GM12878 (cell line): ENCODE results near the gene RNU2-63P. TPM values are rescaled to one million over a fixed set of nuclear protein-coding genes. Genes with fewer than 3 reads are reported as not detected.

Experiments used
- ATAC-seq: fragments of 200-7000 bp; cut with Tn5 transposase; 3 replicates; pipeline ENCODE4 v1.9.1; 2020; ENCODE audit warnings: mild to moderate bottlenecking, moderate library complexity
- BruUV-seq: library from RNA; stranded (reverse); fragments of 400-500 nt; replicated peaks from 2 replicates; lab custom pipeline; 2021; lab: Mats Ljungman, UMichigan
- CTCF ChIA-PET: fragments of 300-600 bp; sonication (Branson Sonifier 250); formaldehyde crosslinking; extraction: SDS; loops from one replicate; lab custom pipeline; 2021; ENCODE audit warnings: inconsistent platforms; lab: Yijun Ruan, JAX
- POLR2A ChIA-PET: fragments of 350-600 bp; formaldehyde crosslinking; extraction: SDS; loops from one replicate; lab custom pipeline; 2021; ENCODE audit warnings: inconsistent platforms; lab: Charles Lee
- RAD21 ChIA-PET: fragments of 300-600 bp; sonication (Branson Sonifier 250); formaldehyde crosslinking; loops from one replicate; lab custom pipeline; 2023; ENCODE audit warnings: antibody characterized with exemption; ENCODE audit not compliant: unreplicated experiment; lab: Charles Lee
- SMC1A ChIA-PET: fragments of 300-600 bp; sonication (Branson Sonifier 250); formaldehyde crosslinking; loops from one replicate; lab custom pipeline; 2023; ENCODE audit not compliant: unreplicated experiment, uncharacterized antibody; lab: Charles Lee
- DNase-seq: peaks from one replicate; pipeline ENCODE4 v3.0.0-alpha.2; 2011; ENCODE audit warnings: low read depth, low spot score
- FAIRE-seq: peaks from 3 replicates; lab custom pipeline; 2011; peaks lifted over from hg19 to GRCh38; lab: Jason Lieb, UNC
- H2AFZ ChIP-seq: 2 replicates; pipeline ENCODE4 v1.6.0; 2011; ENCODE audit warnings: low read depth, low read length, control low read depth; ENCODE audit not compliant: control insufficient read depth
- H3K27ac ChIP-seq: 2 replicates; pipeline ENCODE4 v1.5.1; 2011; ENCODE audit warnings: control low read depth; ENCODE audit not compliant: control insufficient read depth, insufficient read depth
- H3K27me3 ChIP-seq, 2 experiments: replicated peaks in 1 of 2; 2 replicates each; pipeline versions ENCODE4 v1.6.0 to v1.6.1; 2011; ENCODE audit warnings: low read length in 1 of 2; ENCODE audit not compliant: control insufficient read depth in 2 of 2, insufficient read depth in 2 of 2
- H3K36me3 ChIP-seq, 2 experiments: 2 replicates each; pipeline ENCODE4 v1.5.1; 2011; ENCODE audit warnings: low read length in 1 of 2; ENCODE audit not compliant: control insufficient read depth in 2 of 2, insufficient read depth in 2 of 2
- H3K4me1 ChIP-seq: 2 replicates; pipeline ENCODE4 v1.6.1; 2011; ENCODE audit warnings: mild to moderate bottlenecking, low read length, moderate library complexity, mixed read lengths; ENCODE audit not compliant: control insufficient read depth, insufficient read depth
- H3K4me2 ChIP-seq: 2 replicates; pipeline ENCODE4 v1.6.0; 2011; ENCODE audit warnings: control low read depth; ENCODE audit not compliant: control insufficient read depth, insufficient read depth
- H3K4me3 ChIP-seq: fragments of 200-600 bp; sonication (generic); 2 replicates; pipeline ENCODE4 v1.5.1; 2016
- H3K79me2 ChIP-seq: 2 replicates; pipeline ENCODE4 v1.6.0; 2011; ENCODE audit warnings: low read length; ENCODE audit not compliant: control insufficient read depth, insufficient read depth
- H3K9ac ChIP-seq: 2 replicates; pipeline ENCODE4 v1.8.0; 2011; ENCODE audit warnings: low read length, control low read depth, mixed read lengths; ENCODE audit not compliant: control insufficient read depth, insufficient read depth
- H3K9me3 ChIP-seq: replicated peaks from 3 replicates; pipeline ENCODE4 v1.5.1; 2011; ENCODE audit warnings: mild to moderate bottlenecking, low read length; ENCODE audit not compliant: control insufficient read depth, insufficient read depth
- H4K20me1 ChIP-seq: 2 replicates; pipeline ENCODE4 v1.6.0; 2011; ENCODE audit not compliant: control insufficient read depth, insufficient read depth
- BCL11A ChIP-seq: IDR thresholded peaks from 2 replicates; pipeline ENCODE4 v1.6.1; 2011; ENCODE audit warnings: low read depth, low read length
- BCLAF1 ChIP-seq: fragments of 450-650 bp; IDR thresholded peaks from 2 replicates; pipeline ENCODE4 v1.6.1; 2017; ENCODE audit warnings: antibody characterized with exemption, mild to moderate bottlenecking, moderate library complexity
- BHLHE40 ChIP-seq, 2 experiments: fragments of 450-650 bp in 1 of 2; IDR thresholded peaks; 2 replicates each; pipeline ENCODE4 v1.6.1; 2011 to 2017; ENCODE audit warnings: low read depth in 2 of 2, borderline replicate concordance in 1 of 2, improper control_type of control experiment in 1 of 2, low read length in 1 of 2, mild to moderate bottlenecking in 1 of 2
- JUND ChIP-seq: IDR thresholded peaks from 2 replicates; pipeline ENCODE4 v1.6.1; 2012; ENCODE audit warnings: low read depth, mild to moderate bottlenecking, low read length, improper control_type of control experiment, moderate library complexity
- KLF5 ChIP-seq: fragments of 450-650 bp; IDR thresholded peaks from 2 replicates; pipeline ENCODE4 v1.6.1; 2014; ENCODE audit warnings: mild to moderate bottlenecking; ENCODE audit not compliant: partially characterized antibody
- MYB ChIP-seq: fragments of 150-350 bp; IDR thresholded peaks from 2 replicates; pipeline ENCODE4 v1.6.1; 2014; ENCODE audit warnings: mild to moderate bottlenecking, low read depth, low read length, borderline replicate concordance
- POLR2A ChIP-seq: IDR thresholded peaks from 2 replicates; pipeline ENCODE4 v1.6.1; 2011; ENCODE audit warnings: low read depth, mild to moderate bottlenecking, low read length
- SIX5 ChIP-seq: IDR thresholded peaks from 2 replicates; pipeline ENCODE4 v1.6.1; 2011; ENCODE audit warnings: mild to moderate bottlenecking, low read depth, low read length, moderate library complexity; ENCODE audit not compliant: severe bottlenecking
- SMAD5 ChIP-seq: IDR thresholded peaks from 2 replicates; pipeline ENCODE4 v1.6.1; 2016; ENCODE audit warnings: antibody characterized with exemption, low read depth
- SP1 ChIP-seq: IDR thresholded peaks from one replicate; pipeline ENCODE4 v1.6.1; 2011; ENCODE audit warnings: low read depth, low read length
- STAT1 ChIP-seq: fragments of 450-650 bp; conservative IDR thresholded peaks from 2 replicates; pipeline ENCODE4 v1.6.1; 2014; ENCODE audit warnings: antibody characterized with exemption, mild to moderate bottlenecking
- YBX1 ChIP-seq: fragments of 450-650 bp; IDR thresholded peaks from 2 replicates; pipeline ENCODE4 v1.6.1; 2016; ENCODE audit warnings: antibody characterized with exemption
- ZZZ3 ChIP-seq: IDR thresholded peaks from 2 replicates; pipeline ENCODE4 v1.6.1; 2011; ENCODE audit warnings: low read depth; ENCODE audit not compliant: control insufficient read depth, insufficient read length
- WGBS: methylation state at CpG from one replicate; pipeline ENCODE4 v1.1.6; 2016; ENCODE audit warnings: low lambda C conversion rate; ENCODE audit not compliant: insufficient replicate concordance, insufficient coverage; ENCODE audit errors: missing lambda C conversion rate; 5-methylcytosine and 5-hydroxymethylcytosine counted together
- in situ Hi-C: fragments of 300-500 bp; cut with MboI; formaldehyde crosslinking; loops from 9 replicates; pipeline ENCODE4 v1.14.3; 2018; ENCODE audit warnings: mixed read lengths
- intact Hi-C: fragments of 100-400 bp; cut with micrococcal nuclease; formaldehyde crosslinking; loops from one replicate; pipeline ENCODE4 v1.14.2; 2022; ENCODE audit not compliant: unreplicated experiment
- polyA plus RNA-seq, 11 experiments: library from polyadenylated mRNA; depleted of rRNA in 4 of 11; unstranded in 6 of 11; stranded (reverse) in 5 of 11; fragments of >200 nt; fragmentation: Nextera tagmentation in 4 of 11; fragmentation: Illumina TruSeq in 1 of 11; extraction: Ambion mirVana in 4 of 11; extraction: Trizol in 1 of 11; gene quantifications; 1 replicate in 1 of 11; 2 replicates in 10 of 11; pipeline versions ENCODE4 v1.2.1 to v1.2.3, GENCODE V29; 2011 to 2016; ENCODE audit warnings: inconsistent platforms in 2 of 11, missing spikeins in 2 of 11, low read depth in 1 of 11
- total RNA-seq, 4 experiments: library from RNA; depleted of rRNA in 3 of 4; stranded (reverse); fragments of >200 nt in 3 of 4; fragmentation: Illumina TruSeq in 1 of 4; extraction: Trizol in 1 of 4; gene quantifications; 2 replicates each; pipeline versions ENCODE4 v1.2.1 to v1.2.3, GENCODE V29; 2013 to 2021
- TF ChIP-seq, protein P1 (sequence below): IDR thresholded peaks from 2 replicates; pipeline ENCODE4 v1.6.1; 2012; ENCODE audit warnings: low read length, inconsistent platforms

Gene RNU2-63P
- total and polyA plus RNA-seq, 10 of the 15 experiments (the other 5 are each of a cell fraction or from before 2014, with no cell fraction given) = 10.7 to 117 (median 12.3) TPM; not detected in 5

GRCh38 chr2:88011011-88011410 lies 5.3 kb downstream of the RNU2-63P start:
- POLR2A ChIA-PET = no interaction called here
- intact Hi-C loops = no loop called here
- H3K4me2 ChIP-seq = no peak overlapping the region
- no peaks in the 10 kb centered on the region for H3K27me3 ChIP-seq
- H3K27ac ChIP-seq = no peak overlapping the region
- TF ChIP-seq JUND (no peak), POLR2A (no peak), YBX1 (no peak), MYB (no peak), SP1 (no peak), BCLAF1 (no peak), BHLHE40 (IDR thresholded peaks at IDR 0.05; ENCODE audit: borderline replicate concordance in 1 of 2, low read depth in 2 of 2, low read length in 1 of 2) (no peak), KLF5 (no peak), STAT1 (no peak), SMAD5 (no peak), ZZZ3 (no peak), BCL11A (no peak), SIX5 (no peak)
- TF ChIP-seq, protein P1, sequence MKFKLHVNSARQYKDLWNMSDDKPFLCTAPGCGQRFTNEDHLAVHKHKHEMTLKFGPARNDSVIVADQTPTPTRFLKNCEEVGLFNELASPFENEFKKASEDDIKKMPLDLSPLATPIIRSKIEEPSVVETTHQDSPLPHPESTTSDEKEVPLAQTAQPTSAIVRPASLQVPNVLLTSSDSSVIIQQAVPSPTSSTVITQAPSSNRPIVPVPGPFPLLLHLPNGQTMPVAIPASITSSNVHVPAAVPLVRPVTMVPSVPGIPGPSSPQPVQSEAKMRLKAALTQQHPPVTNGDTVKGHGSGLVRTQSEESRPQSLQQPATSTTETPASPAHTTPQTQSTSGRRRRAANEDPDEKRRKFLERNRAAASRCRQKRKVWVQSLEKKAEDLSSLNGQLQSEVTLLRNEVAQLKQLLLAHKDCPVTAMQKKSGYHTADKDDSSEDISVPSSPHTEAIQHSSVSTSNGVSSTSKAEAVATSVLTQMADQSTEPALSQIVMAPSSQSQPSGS = no peak
- TF ChIP-seq, all 136 proteins: peak for 0
- Histone ChIP-seq H3K79me2 (no peaks in the 10 kb centered on the region), H2AFZ (no peak overlapping the region), H3K36me3 (no peaks in the 10 kb centered on the region), H4K20me1 (no peaks in the 10 kb centered on the region), H3K9ac (no peak overlapping the region), H3K4me3 (no peak overlapping the region), H3K4me1 (no peaks in the 10 kb centered on the region), H3K9me3 (no peaks in the 10 kb centered on the region)
- DNase-seq (no peak), ATAC-seq (no peak), FAIRE-seq (no peak)
- in situ Hi-C loops = loop anchor here (25.0 kb wide), 1 partner anchor 524 kb away; no protein-coding TSS in a partner anchor
- 96% methylated on average over 1 of the region's 1 CpG for WGBS
- ChIA-PET SMC1A (interaction anchor here (1.3 kb wide), 1 partner anchor 9 kb away, joined by 3 read pairs; no protein-coding TSS in a partner anchor), CTCF (interaction anchor here (1.2 kb wide), 1 partner anchor 9 kb away, joined by 3 read pairs; no protein-coding TSS in a partner anchor), RAD21 (no interaction called here)
- BruUV-seq = no TSS peak
